ENCODE measurements around the gene ATF7IP. TPM values are rescaled to one million over a fixed set of nuclear protein-coding genes. Genes with fewer than 3 reads are reported as not detected.

Gene ATF7IP
- total RNA-seq, 3 donors from 2014 or later (not counting 1 experiment from before 2014, with no cell fraction given), result 161 to 180 (median 173) TPM

- intact Hi-C loops (cut with micrococcal nuclease), result no loop called here
- H3K27ac ChIP-seq (ENCODE audit: low read length), result no peak overlapping the region
- Mint-ChIP-seq H3K4me1 (peaks cover 0 to 11% of the 10 kb centered on the region in 2 donors), H3K9me3 (no peaks in the 10 kb centered on the region), H3K4me3 (no peak overlapping the region), H3K36me3 (peaks cover 49% of the 10 kb centered on the region), H3K27ac (peak overlapping the region; percentile 3 to 50), H3K27me3 (ENCODE audit: low read depth in 2 of 2) (no peaks in the 10 kb centered on the region)
- no peak overlapping the region for H3K4me3 ChIP-seq (ENCODE audit: low read length)
- WGBS (ENCODE audit: insufficient coverage), result 100% methylated on average over 2 of the region's 2 CpGs
- no peaks in the 10 kb centered on the region for H3K4me1 ChIP-seq (ENCODE audit: control insufficient read depth, insufficient read depth, low read length)
- DNase-seq (no peak), ATAC-seq (no peak)
- no peaks in the 10 kb centered on the region for H3K27me3 ChIP-seq (ENCODE audit: control insufficient read depth, insufficient read depth, low read length)
- peaks cover 71% of the 10 kb centered on the region for H3K36me3 ChIP-seq (ENCODE audit: control insufficient read depth, insufficient read depth, low read length)
- H3K9me3 ChIP-seq (ENCODE audit: control insufficient read depth, insufficient read depth, low read length), result no peaks in the 10 kb centered on the region
- TF ChIP-seq CTCF (IDR thresholded peaks at IDR 0.05), result no peak
Measured at GRCh38 chr12:14495326-14495725, 129.8 kb downstream of the ATF7IP start.

- DNase-seq, result no peak
- peak overlapping the region in 1 of 2 donors; percentile 39 for H3K27ac Mint-ChIP-seq
- H3K36me3 ChIP-seq (ENCODE audit: control insufficient read depth, insufficient read depth, low read length), result peaks cover 20% of the 10 kb centered on the region
- 95% methylated on average over 6 of the region's 6 CpGs for WGBS (ENCODE audit: insufficient coverage)
- peaks cover 0 to 5% of the 10 kb centered on the region in 2 donors for H3K4me1 Mint-ChIP-seq
- no peaks in the 10 kb centered on the region for H3K27me3 ChIP-seq (ENCODE audit: control insufficient read depth, insufficient read depth, low read length)
- H3K27ac ChIP-seq (ENCODE audit: low read length), result no peak overlapping the region
- H3K27me3 Mint-ChIP-seq (ENCODE audit: low read depth in 2 of 2), result no peaks in the 10 kb centered on the region
- intact Hi-C loops (cut with micrococcal nuclease), result no loop called here
- H3K4me3 Mint-ChIP-seq, result no peak overlapping the region
- H3K9me3 Mint-ChIP-seq, result no peaks in the 10 kb centered on the region
- no peaks in the 10 kb centered on the region for H3K9me3 ChIP-seq (ENCODE audit: control insufficient read depth, insufficient read depth, low read length)
- H3K36me3 Mint-ChIP-seq, result no peaks in the 10 kb centered on the region
- no peak overlapping the region for H3K4me3 ChIP-seq (ENCODE audit: low read length)
- H3K4me1 ChIP-seq (ENCODE audit: control insufficient read depth, insufficient read depth, low read length), result no peaks in the 10 kb centered on the region
- ATAC-seq, result no peak
- no peak for TF ChIP-seq CTCF (IDR thresholded peaks at IDR 0.05)
Measured at GRCh38 chr12:14505626-14506596, 140.4 kb downstream of the ATF7IP start.

GRCh38 chr12:14510574-14510973 is 145.1 kb downstream of the ATF7IP start:
- no peak for ATAC-seq
- WGBS (ENCODE audit: insufficient coverage), result 63% methylated on average over 3 of the region's 3 CpGs
- no peak for TF ChIP-seq CTCF (IDR thresholded peaks at IDR 0.05)
- Mint-ChIP-seq H3K27ac (no peak overlapping the region), H3K9me3 (no peaks in the 10 kb centered on the region), H3K27me3 (ENCODE audit: low read depth in 2 of 2) (no peaks in the 10 kb centered on the region), H3K4me3 (no peak overlapping the region), H3K4me1 (no peaks in the 10 kb centered on the region), H3K36me3 (no peaks in the 10 kb centered on the region)
- Histone ChIP-seq H3K4me1 (ENCODE audit: control insufficient read depth, insufficient read depth, low read length) (no peaks in the 10 kb centered on the region), H3K27ac (ENCODE audit: low read length) (no peak overlapping the region), H3K36me3 (ENCODE audit: control insufficient read depth, insufficient read depth, low read length) (no peaks in the 10 kb centered on the region), H3K4me3 (ENCODE audit: low read length) (no peak overlapping the region), H3K9me3 (ENCODE audit: control insufficient read depth, insufficient read depth, low read length) (no peaks in the 10 kb centered on the region), H3K27me3 (ENCODE audit: control insufficient read depth, insufficient read depth, low read length) (no peaks in the 10 kb centered on the region)
- DNase-seq, result no peak
- intact Hi-C loops (cut with micrococcal nuclease), result no loop called here
